ENCODE results near the gene SCO2. TPM values are rescaled to one million over a fixed set of nuclear protein-coding genes. Genes with fewer than 3 reads are reported as not detected.

Gene SCO2
- total RNA-seq, 2 donors from 2014 or later: 4.5 to 11.3 TPM

GRCh38 chr22:50486561-50487289 lies 38.7 kb downstream of the SCO2 start, which contains the start of gene MIOX:
Gene MIOX (plus strand): TSS chr22:50486859. CDS start chr22:50486898, 39 bp downstream.
- H3K4me1 Mint-ChIP-seq: peaks cover 8% of the 10 kb centered on the region
- H3K27ac Mint-ChIP-seq: no peak within 1 kb of the TSS
- ATAC-seq (no peak), DNase-seq (no peak)
- H3K9me3 ChIP-seq (ENCODE audit: control insufficient read depth, low read length, poor library complexity, severe bottlenecking): no peaks in the 10 kb centered on the region
- H3K4me3 Mint-ChIP-seq: no peak within 1 kb of the TSS
- H3K36me3 Mint-ChIP-seq (ENCODE audit: low read depth): no peaks in the 10 kb centered on the region
- H3K27me3 Mint-ChIP-seq: no peaks in the 10 kb centered on the region

DNA sequence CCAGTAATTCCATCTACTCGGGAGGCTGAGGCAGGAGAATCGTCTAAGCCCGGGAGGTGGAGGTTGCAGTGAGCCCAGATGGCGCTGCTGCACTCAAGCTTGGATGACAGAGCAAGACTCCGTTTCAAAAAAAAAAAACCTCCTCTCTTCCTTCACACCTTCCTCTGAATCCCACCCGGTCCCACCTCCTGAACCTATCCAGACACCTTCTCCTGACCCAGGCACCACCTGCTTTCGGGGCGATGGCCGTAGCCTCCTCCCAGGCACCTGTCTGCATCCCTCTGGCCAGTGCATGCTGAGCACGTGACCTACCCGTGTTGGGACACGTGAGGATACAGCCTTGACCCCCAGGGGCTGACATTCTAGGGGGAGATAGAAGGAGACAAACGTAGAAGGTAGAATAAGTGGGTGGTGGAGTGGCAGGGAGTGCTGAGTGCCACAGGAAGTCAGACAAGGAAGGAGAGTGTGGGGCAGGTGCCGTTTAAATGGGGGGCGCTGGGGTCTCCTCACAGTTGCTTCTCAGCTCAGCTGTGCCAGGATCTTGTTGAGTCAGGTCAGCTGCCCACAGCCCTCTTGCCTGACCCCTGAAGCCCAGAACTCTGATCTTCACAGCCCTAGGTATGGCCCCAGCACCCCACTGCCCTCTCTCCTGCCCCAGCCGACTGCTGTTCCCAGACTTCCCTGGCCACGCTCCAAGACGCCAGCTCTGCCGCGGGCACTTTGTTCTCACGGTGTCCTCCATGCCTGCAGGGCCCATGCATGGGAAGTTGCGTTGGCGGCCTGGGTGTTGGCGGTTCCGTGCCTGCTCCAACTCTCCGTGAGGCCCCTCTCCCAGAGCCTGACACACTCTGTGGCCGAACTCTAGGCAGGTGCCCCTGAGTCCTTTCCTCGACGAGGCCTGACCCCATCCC lies 39.9 kb downstream of the SCO2 start:
- Mint-ChIP-seq H3K4me3 (no peak overlapping the region), H3K27me3 (no peaks in the 10 kb centered on the region), H3K4me1 (peaks cover 3% of the 10 kb centered on the region), H3K27ac (no peak overlapping the region), H3K36me3 (ENCODE audit: low read depth) (no peaks in the 10 kb centered on the region)
- ATAC-seq (no peak), DNase-seq (peak in 1 of 3 donors; percentile 6)
- no peaks in the 10 kb centered on the region for H3K9me3 ChIP-seq (ENCODE audit: control insufficient read depth, low read length, poor library complexity, severe bottlenecking)

DNA sequence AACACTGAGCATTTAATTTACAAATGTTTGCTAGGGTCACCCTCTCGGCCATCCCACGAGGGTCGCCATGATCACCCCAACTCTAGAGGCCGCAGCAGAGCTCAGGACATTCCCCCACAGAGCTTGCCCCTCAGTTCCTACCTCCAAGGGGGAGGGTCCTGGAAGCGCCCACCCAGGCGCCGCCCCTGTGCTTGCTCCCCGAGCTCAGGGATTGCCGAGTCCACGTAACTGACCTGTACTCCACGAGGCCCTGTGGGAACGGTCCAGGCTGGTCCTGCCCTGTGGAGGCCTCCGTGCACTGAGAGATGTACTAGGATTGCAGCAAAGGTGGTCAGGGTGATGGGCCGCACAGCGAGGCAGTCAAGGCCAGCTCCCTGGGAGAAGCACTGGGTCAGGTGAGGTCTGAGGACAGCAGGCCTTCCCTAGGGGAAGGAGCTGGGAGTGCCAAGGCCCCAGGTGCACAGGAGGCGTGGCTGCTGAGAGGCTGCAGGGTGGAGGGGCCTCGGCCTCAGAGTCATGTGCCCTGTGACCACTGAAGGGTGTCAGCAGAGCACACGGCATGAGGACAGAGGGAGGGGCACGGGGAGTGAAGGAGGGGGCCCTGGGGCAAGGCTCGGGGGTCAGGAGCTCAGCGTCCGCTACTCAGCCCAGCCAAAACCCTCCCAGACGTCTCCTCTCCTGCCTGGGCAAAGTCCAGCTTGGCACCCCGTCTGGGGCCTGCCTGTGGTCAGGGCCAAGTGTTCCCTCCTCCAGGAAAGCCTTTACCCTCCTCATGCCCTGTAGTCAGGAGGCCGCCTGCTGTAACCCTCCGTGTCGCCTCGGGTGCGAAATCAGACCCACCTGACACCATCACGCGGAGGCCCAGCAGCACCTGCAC lies 41.2 kb downstream of the SCO2 start:
- Mint-ChIP-seq H3K4me3 (no peak overlapping the region), H3K27me3 (peaks cover 5% of the 10 kb centered on the region), H3K4me1 (peaks cover 6% of the 10 kb centered on the region), H3K27ac (no peak overlapping the region), H3K36me3 (ENCODE audit: low read depth) (no peaks in the 10 kb centered on the region)
- no peak for ATAC-seq
- H3K9me3 ChIP-seq (ENCODE audit: control insufficient read depth, low read length, poor library complexity, severe bottlenecking): no peaks in the 10 kb centered on the region
- DNase-seq: no peak

DNA sequence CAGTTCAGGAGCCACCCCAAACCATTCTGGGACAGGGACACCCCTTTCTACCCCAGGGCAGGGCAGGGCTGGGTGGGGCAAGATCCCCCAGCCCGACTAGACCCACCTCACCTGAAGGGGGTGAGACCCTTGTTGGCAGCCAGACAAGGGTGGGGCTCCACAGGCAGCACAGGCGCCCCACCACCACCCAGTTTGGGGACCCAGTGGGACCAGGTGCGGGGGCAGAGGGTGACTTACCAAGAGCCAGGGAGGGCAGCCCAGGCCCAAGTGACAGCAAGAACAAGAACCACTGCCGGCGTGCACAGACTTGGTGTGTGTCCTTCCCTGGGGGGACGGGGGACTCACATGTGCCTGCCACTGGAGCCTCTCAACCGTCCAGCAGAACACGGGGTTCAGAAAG lies 41.8 kb downstream of the SCO2 start:
- Mint-ChIP-seq H3K27ac (no peak overlapping the region), H3K4me1 (peaks cover 6% of the 10 kb centered on the region), H3K36me3 (ENCODE audit: low read depth) (no peaks in the 10 kb centered on the region), H3K27me3 (peaks cover 5% of the 10 kb centered on the region), H3K4me3 (no peak overlapping the region)
- no peak for ATAC-seq
- no peak for DNase-seq
- H3K9me3 ChIP-seq (ENCODE audit: control insufficient read depth, low read length, poor library complexity, severe bottlenecking): no peaks in the 10 kb centered on the region

GRCh38 chr22:50483106-50483505 lies 42.3 kb downstream of the SCO2 start:
- H3K9me3 ChIP-seq (ENCODE audit: control insufficient read depth, low read length, poor library complexity, severe bottlenecking): no peaks in the 10 kb centered on the region
- Mint-ChIP-seq H3K27me3 (peaks cover 5% of the 10 kb centered on the region), H3K27ac (no peak overlapping the region), H3K36me3 (ENCODE audit: low read depth) (no peaks in the 10 kb centered on the region), H3K4me1 (peaks cover 6% of the 10 kb centered on the region), H3K4me3 (no peak overlapping the region)
- DNase-seq: no peak
- no peak for ATAC-seq

- H3K4me1 Mint-ChIP-seq: peaks cover 6% of the 10 kb centered on the region
- no peak for DNase-seq
- no peaks in the 10 kb centered on the region for H3K36me3 Mint-ChIP-seq (ENCODE audit: low read depth)
- peak overlapping the region; percentile 82 for H3K4me3 Mint-ChIP-seq
- no peak overlapping the region for H3K27ac Mint-ChIP-seq
- ATAC-seq: no peak
- no peaks in the 10 kb centered on the region for H3K9me3 ChIP-seq (ENCODE audit: control insufficient read depth, low read length, poor library complexity, severe bottlenecking)
- peaks cover 5% of the 10 kb centered on the region for H3K27me3 Mint-ChIP-seq
Observed at GRCh38 chr22:50482107-50483074, 43.0 kb downstream of the SCO2 start.

- Mint-ChIP-seq H3K27ac (peak within 1 kb of the TSS; percentile 57), H3K4me1 (peaks cover 8% of the 10 kb centered on the region), H3K36me3 (ENCODE audit: low read depth) (no peaks in the 10 kb centered on the region)
Observed at GRCh38 chr22:50481440-50482106, 43.8 kb downstream of the SCO2 start, which contains the start of gene ADM2. Gene ADM2 (plus strand): TSS chr22:50481543. CDS start chr22:50481848, 305 bp downstream.

DNA sequence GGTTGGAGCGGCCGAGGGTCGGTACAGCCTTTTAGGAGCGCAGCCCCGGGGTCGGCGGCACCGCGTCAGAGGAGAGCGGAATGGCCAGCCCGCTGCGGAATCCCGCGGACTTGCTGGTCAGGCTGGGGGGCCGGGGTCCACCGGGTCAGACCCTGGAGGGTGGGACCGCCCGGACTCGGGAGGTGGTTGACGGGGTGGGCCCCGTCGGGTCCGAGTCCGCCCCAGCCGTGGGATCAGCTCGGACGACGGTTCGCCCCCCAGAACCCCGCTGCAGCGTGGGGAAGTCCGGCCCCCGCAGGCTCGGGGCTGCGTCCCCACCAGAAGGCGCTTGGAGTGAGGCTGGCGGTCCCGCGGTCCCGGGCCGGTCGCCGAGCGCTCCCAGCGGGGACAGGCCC lies 44.4 kb downstream of the SCO2 start:
- DNase-seq (no peak), ATAC-seq (no peak)
- H3K27ac Mint-ChIP-seq: no peak overlapping the region
- no peaks in the 10 kb centered on the region for H3K36me3 Mint-ChIP-seq (ENCODE audit: low read depth)
- H3K4me3 Mint-ChIP-seq: peak overlapping the region; percentile 82
- H3K9me3 ChIP-seq (ENCODE audit: control insufficient read depth, low read length, poor library complexity, severe bottlenecking): no peaks in the 10 kb centered on the region
- peaks cover 8% of the 10 kb centered on the region for H3K4me1 Mint-ChIP-seq
- H3K27me3 Mint-ChIP-seq: peaks cover 5% of the 10 kb centered on the region

More at GRCh38 chr22:50481440-50482106, 43.8 kb downstream of the SCO2 start, which contains the start of gene ADM2:
- H3K27me3 Mint-ChIP-seq: peaks cover 5% of the 10 kb centered on the region
- DNase-seq: peak; percentile 37 to 64 (median 60)
- H3K4me3 Mint-ChIP-seq: peak within 1 kb of the TSS; percentile 82
- H3K9me3 ChIP-seq (ENCODE audit: control insufficient read depth, low read length, poor library complexity, severe bottlenecking): no peaks in the 10 kb centered on the region
- ATAC-seq: peak; percentile 89

- no peaks in the 10 kb centered on the region for H3K36me3 Mint-ChIP-seq (ENCODE audit: low read depth)
- H3K9me3 ChIP-seq (ENCODE audit: control insufficient read depth, low read length, poor library complexity, severe bottlenecking): no peaks in the 10 kb centered on the region
- peaks cover 5% of the 10 kb centered on the region for H3K27me3 Mint-ChIP-seq
- H3K27ac Mint-ChIP-seq: no peak overlapping the region
- H3K4me1 Mint-ChIP-seq: peaks cover 10% of the 10 kb centered on the region
- peak overlapping the region; percentile 81 for H3K4me3 Mint-ChIP-seq
- DNase-seq (no peak), ATAC-seq (no peak)
Observed at GRCh38 chr22:50479721-50480120, 45.7 kb downstream of the SCO2 start.

DNA sequence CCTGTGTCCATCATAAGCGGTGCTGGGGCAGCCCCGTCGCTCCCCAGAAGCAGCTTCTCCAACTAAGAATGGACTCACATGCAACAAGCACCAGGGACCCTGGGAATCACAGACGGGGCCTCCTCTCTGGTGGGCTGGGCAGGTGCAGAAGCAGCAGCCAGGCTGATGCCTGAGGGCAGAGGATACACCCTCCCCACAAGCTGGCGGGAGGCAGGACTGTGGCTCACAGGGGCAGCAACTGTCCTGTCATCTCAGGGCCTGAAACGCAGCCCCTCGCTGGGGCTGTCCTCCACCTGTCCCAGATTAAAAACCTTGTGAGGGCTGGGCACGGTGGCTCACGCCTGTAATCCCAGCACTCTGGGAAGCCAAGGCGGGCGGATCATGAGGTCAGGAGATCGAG lies 47.5 kb downstream of the SCO2 start:
- Mint-ChIP-seq H3K36me3 (ENCODE audit: low read depth) (peaks cover 3% of the 10 kb centered on the region), H3K27me3 (peaks cover 5% of the 10 kb centered on the region), H3K4me3 (no peak overlapping the region), H3K4me1 (peaks cover 22% of the 10 kb centered on the region), H3K27ac (no peak overlapping the region)
- ATAC-seq (no peak), DNase-seq (no peak)
- no peaks in the 10 kb centered on the region for H3K9me3 ChIP-seq (ENCODE audit: control insufficient read depth, low read length, poor library complexity, severe bottlenecking)

- no peak for ATAC-seq
- no peaks in the 10 kb centered on the region for H3K9me3 ChIP-seq (ENCODE audit: control insufficient read depth, low read length, poor library complexity, severe bottlenecking)
- H3K27ac Mint-ChIP-seq: no peak overlapping the region
- DNase-seq: no peak
- peaks cover 5% of the 10 kb centered on the region for H3K27me3 Mint-ChIP-seq
- H3K36me3 Mint-ChIP-seq (ENCODE audit: low read depth): peaks cover 3% of the 10 kb centered on the region
- peak overlapping the region; percentile 67 for H3K4me3 Mint-ChIP-seq
- peaks cover 30% of the 10 kb centered on the region for H3K4me1 Mint-ChIP-seq
Observed at GRCh38 chr22:50476868-50477267, 48.5 kb downstream of the SCO2 start.
